ENCODE results near the gene OR1E1.

GRCh38 chr17:3440451-3440850 is 42.2 kb upstream of the OR1E1 start:
- TF ChIP-seq POLR2A (IDR thresholded peaks at IDR 0.05) (no peak), CTCF (IDR thresholded peaks at IDR 0.05) (no peak)
